Heart left ventricle (tissue), 16 donors: ENCODE data around the gene TPD52L1. TPM values are rescaled to one million over a fixed set of nuclear protein-coding genes. Genes with fewer than 3 reads are reported as not detected.

Source experiments
- ATAC-seq, 4 donors: fragments of 200-7000 bp; cut with Tn5 transposase; one replicate each; pipeline ENCODE4 v1.9.1; 2020 to 2022; ENCODE audit warnings: moderate library complexity in 4 of 4, mild to moderate bottlenecking in 3 of 4, moderate number of reproducible peaks in 1 of 4
- DNase-seq, 5 donors: peaks; one replicate each; pipeline ENCODE4 v3.0.0-alpha.2; 2020
- H3K27ac ChIP-seq, 12 donors: fragments of 200-600 bp; sonication (generic) in 4 of 12; one replicate each; pipeline versions ENCODE4 v1.5.0 to v1.8.0; 2016 to 2022; ENCODE audit warnings: mild to moderate bottlenecking in 2 of 12
- H3K27me3 ChIP-seq, 9 donors: fragments of 200-600 bp; sonication (generic) in 2 of 9; one replicate each; pipeline versions ENCODE4 v1.5.1 to v1.8.0; 2016 to 2022; ENCODE audit warnings: mild to moderate bottlenecking in 3 of 9
- H3K36me3 ChIP-seq, 9 donors: fragments of 200-600 bp; sonication (generic) in 2 of 9; one replicate each; pipeline versions ENCODE4 v1.5.0 to v1.8.0; 2018 to 2022; ENCODE audit warnings: mild to moderate bottlenecking in 2 of 9
- H3K4me1 ChIP-seq, 12 donors: fragments of 200-600 bp; sonication (generic) in 4 of 12; one replicate each; pipeline versions ENCODE4 v1.5.0 to v1.8.0; 2016 to 2022; ENCODE audit warnings: mild to moderate bottlenecking in 3 of 12
- H3K4me3 ChIP-seq, 12 donors: fragments of 200-600 bp; sonication (generic) in 4 of 12; one replicate each; pipeline versions ENCODE4 v1.5.0 to v1.8.0; 2017 to 2022; ENCODE audit warnings: mild to moderate bottlenecking in 9 of 12, moderate library complexity in 4 of 12
- H3K9me3 ChIP-seq, 12 donors: fragments of 200-600 bp; sonication (generic) in 4 of 12; one replicate each; pipeline versions ENCODE4 v1.5.0 to v1.8.0; 2016 to 2022; ENCODE audit warnings: mild to moderate bottlenecking in 1 of 12
- CTCF ChIP-seq, 12 donors: fragments of 200-600 bp; sonication (generic) in 4 of 12; IDR thresholded peaks; one replicate each; pipeline versions ENCODE4 v1.5.0 to v1.8.0; 2018 to 2022; ENCODE audit warnings: antibody characterized with exemption in 12 of 12, mild to moderate bottlenecking in 5 of 12
- POLR2A ChIP-seq, 2 donors: fragments of 450-650 bp; IDR thresholded peaks; one replicate each; pipeline ENCODE4 v1.6.1; 2017; ENCODE audit warnings: antibody characterized with exemption in 2 of 2, mild to moderate bottlenecking in 2 of 2, moderate library complexity in 2 of 2
- WGBS, 4 donors: extraction: QIAGEN DNeasy Blood & Tissue Kit in 2 of 4; methylation state at CpG; one replicate each; pipeline versions ENCODE4 v1.1.5 to v1.1.7; 2013 to 2018; 5-methylcytosine and 5-hydroxymethylcytosine counted together
- intact Hi-C, 10 donors: fragments of 100-400 bp; cut with DNase I; formaldehyde crosslinking; loops; one replicate each; pipeline versions ENCODE4 v1.11.1 to v1.14.2; 2022
- polyA plus RNA-seq, 2 donors: library from polyadenylated mRNA; stranded (reverse); fragments of 200-250 nt; gene quantifications; one replicate each; pipeline ENCODE4 v1.2.3, GENCODE V29; 2013
- total RNA-seq, 9 donors: library from RNA; depleted of rRNA in 2 of 9; stranded (reverse); fragments of >200 nt in 2 of 9; fragmentation: NEBNext Ultra II Directional in 3 of 9; extraction: Animal tissue kit (Norgen Biotek cat#: 25700) in 3 of 9; gene quantifications; one replicate each; pipeline versions ENCODE4 v1.1.0 to v1.2.4, GENCODE V29; 2016 to 2023
- donor health status: ischemic (EF 13 %, LVEDD 7.1; RV severe dilation, severe dysfunction).
- donor health status: healthy with polysubstance abuse.
- donor health status: DM: no; HTN: yes; CAD: no.
- donor health status: DM: no; HTN: no; CAD: no.
- donor health status: ischemic (EF 25% LVEDD 6.9; RV normal size, moderate dysfunction).
- donor health status: ischemic (EF 25% LVEDD 5.7; RV mildly dilated, moderate dysfunction).
- donor health status: healthy.
- donor health status: DM: yes; HTN: yes; CAD: no.
- donor health status: ischemic (EF 35%, LVEDD 5.7; RV mildly dilated, moderate dysfunction).
- donor health status: nonischemic (EF 11% LVEDD 7.7; RV severe dilation, severe dysfunction).
- donor health status: DM: yes; HTN: yes; CAD: no.
- donor health status: PGD.
- donor health status: ischemic (EF 29% LVEDD 5.4; RV normal size, mild dysfunction).
- donor health status: nonischemic (EF 23%, LVEDD 6.1; RV moderate dilation, normal function).

TPD52L1 gene
- total and polyA plus RNA-seq, 11 donors = 13.0 to 146 (median 69.2) TPM

GRCh38 chr6:125201961-125202729 lies 48.6 kb downstream of the TPD52L1 start:
- peaks cover 0 to 59% (median 29%) of the 10 kb centered on the region in 12 donors for H3K4me1 ChIP-seq
- WGBS, 4 donors = 41 to 49% (median 47%) methylated on average over 7 of the region's 7 CpGs
- no peak for TF ChIP-seq CTCF (IDR thresholded peaks at IDR 0.05)
- no peak for TF ChIP-seq POLR2A (IDR thresholded peaks at IDR 0.05)
- DNase-seq (peak in 3 of 5 donors; percentile 42 to 68 (median 50)), ATAC-seq (no peak)
- intact Hi-C loops = loop anchor here in 1 of 10 donors (2.0 kb wide), 1 partner anchor 99 kb away; the partner anchor contains the start of gene HDDC2
- no peak overlapping the region for H3K4me3 ChIP-seq
- no peaks in the 10 kb centered on the region for H3K36me3 ChIP-seq
- no peaks in the 10 kb centered on the region for H3K9me3 ChIP-seq
- H3K27me3 ChIP-seq = no peaks in the 10 kb centered on the region
- H3K27ac ChIP-seq = peak overlapping the region in 2 of 12 donors; percentile 11 to 39

- TF ChIP-seq POLR2A (IDR thresholded peaks at IDR 0.05) (no peak), CTCF (IDR thresholded peaks at IDR 0.05) (no peak)
- Histone ChIP-seq H3K27me3 (no peaks in the 10 kb centered on the region), H3K4me1 (peaks cover 0 to 46% (median 17%) of the 10 kb centered on the region in 12 donors), H3K27ac (no peak overlapping the region), H3K36me3 (no peaks in the 10 kb centered on the region), H3K9me3 (no peaks in the 10 kb centered on the region), H3K4me3 (no peak overlapping the region)
- intact Hi-C loops = loop anchor here in 1 of 10 donors (2.0 kb wide), 1 partner anchor 97 kb away; the partner anchor contains the start of gene HDDC2
- ATAC-seq = no peak
- DNase-seq = no peak
Observed at GRCh38 chr6:125203395-125203794, 49.8 kb downstream of the TPD52L1 start.

GRCh38 chr6:125205931-125206330 lies 52.4 kb downstream of the TPD52L1 start:
- TF ChIP-seq POLR2A (IDR thresholded peaks at IDR 0.05) = no peak
- no peak for TF ChIP-seq CTCF (IDR thresholded peaks at IDR 0.05)
- peak; percentile 61 to 75 (median 72) for ATAC-seq
- intact Hi-C loops = no loop called here

GRCh38 chr6:125206389-125206788 lies 52.8 kb downstream of the TPD52L1 start:
- no peaks in the 10 kb centered on the region for H3K36me3 ChIP-seq
- H3K4me3 ChIP-seq = no peak overlapping the region
- no peaks in the 10 kb centered on the region for H3K27me3 ChIP-seq
- intact Hi-C loops = no loop called here
- DNase-seq = no peak
- H3K9me3 ChIP-seq = no peaks in the 10 kb centered on the region
- H3K4me1 ChIP-seq = peaks cover 0 to 26% (median 14%) of the 10 kb centered on the region in 12 donors
- H3K27ac ChIP-seq = peak overlapping the region in 10 of 12 donors; percentile 1 to 83 (median 58)
- TF ChIP-seq POLR2A (IDR thresholded peaks at IDR 0.05) = no peak
- TF ChIP-seq CTCF (IDR thresholded peaks at IDR 0.05) = no peak
- ATAC-seq = peak in 3 of 4 donors; percentile 63 to 71 (median 67)
- WGBS, 4 donors = 95 to 100% (median 96%) methylated on average over 1 of the region's 1 CpG

More at GRCh38 chr6:125205931-125206330, 52.4 kb downstream of the TPD52L1 start:
- DNase-seq = no peak
- H3K9me3 ChIP-seq = no peaks in the 10 kb centered on the region
- no peaks in the 10 kb centered on the region for H3K36me3 ChIP-seq
- peak overlapping the region in 10 of 12 donors; percentile 1 to 83 (median 58) for H3K27ac ChIP-seq
- H3K27me3 ChIP-seq = no peaks in the 10 kb centered on the region
- WGBS, 4 donors = 50 to 68% (median 51%) methylated on average over 2 of the region's 2 CpGs
- H3K4me1 ChIP-seq = peaks cover 0 to 29% (median 14%) of the 10 kb centered on the region in 12 donors
- H3K4me3 ChIP-seq = no peak overlapping the region
